Breast epithelium (tissue), 4 donors: ENCODE measurements around the gene CCDC172. TPM values are rescaled to one million over a fixed set of nuclear protein-coding genes. Genes with fewer than 3 reads are reported as not detected.
A peak's percentile ranks its signal among the peaks of the same experiment; 100 is the strongest.
"Not testable (repeated sequence)": the region's sequence is repeated elsewhere in the genome, so short reads cannot be mapped to it uniquely, and the experiment has no call there.

Experiments
- DNase-seq, 2 donors: peaks; one replicate each; pipeline ENCODE4 v3.0.0-alpha.2; 2019; ENCODE audit warnings: low spot score in 2 of 2
- H3K27ac ChIP-seq, 2 donors: fragments of 200-600 bp; sonication (generic) in 1 of 2; one replicate each; pipeline ENCODE4 v1.5.1; 2016 to 2019; ENCODE audit warnings: mild to moderate bottlenecking in 1 of 2
- H3K27me3 ChIP-seq, 2 donors: fragments of 200-600 bp; sonication (generic) in 1 of 2; one replicate each; pipeline versions ENCODE4 v1.5.1 to v1.6.0; 2017 to 2019; ENCODE audit warnings: control low read depth in 1 of 2, mild to moderate bottlenecking in 1 of 2
- H3K36me3 ChIP-seq: fragments of 200-600 bp; one replicate; pipeline ENCODE4 v1.5.1; 2019
- H3K4me1 ChIP-seq, 2 donors: fragments of 200-600 bp; sonication (generic); one replicate each; pipeline ENCODE4 v1.5.1; 2016 to 2019; ENCODE audit warnings: control low read depth in 1 of 2
- H3K4me3 ChIP-seq, 3 donors: fragments of 200-600 bp; sonication (generic); 1 replicate in 2 of 3; 2 replicates in 1 of 3; pipeline ENCODE4 v1.5.1; 2016 to 2019; ENCODE audit warnings: mild to moderate bottlenecking in 3 of 3, moderate library complexity in 2 of 3
- H3K9me3 ChIP-seq, 2 donors: fragments of 200-600 bp; sonication (generic) in 1 of 2; one replicate each; pipeline ENCODE4 v1.5.1; 2016 to 2019; ENCODE audit warnings: control low read depth in 1 of 2
- CTCF ChIP-seq, 3 donors: fragments of 450-650 bp; IDR thresholded peaks; one replicate each; pipeline ENCODE4 v1.5.1; 2016 to 2017; ENCODE audit warnings: antibody characterized with exemption in 3 of 3, mild to moderate bottlenecking in 3 of 3, moderate library complexity in 3 of 3
- POLR2A ChIP-seq: fragments of 450-650 bp; IDR thresholded peaks from one replicate; pipeline ENCODE4 v1.6.1; 2016; ENCODE audit warnings: antibody characterized with exemption, mild to moderate bottlenecking, moderate library complexity
- POLR2AphosphoS5 ChIP-seq, 3 donors: sonication (generic); formaldehyde crosslinking; IDR thresholded peaks; one replicate each; pipeline ENCODE4 v1.6.1; 2017; ENCODE audit warnings: antibody characterized with exemption in 3 of 3
- intact Hi-C: fragments of 100-400 bp; cut with DNase I; formaldehyde crosslinking; loops from one replicate; pipeline ENCODE4 v1.15.1; 2023; ENCODE audit warnings: low total_unique reads
- total RNA-seq, 3 donors: library from RNA; depleted of rRNA; stranded (reverse); fragments of >200 nt; gene quantifications; one replicate each; pipeline ENCODE4 v1.1.0, GENCODE V29; 2016

Gene CCDC172
- total RNA-seq, 3 donors from 2014 or later = not detected

GRCh38 chr10:116385994-116386809 is 62.0 kb downstream of the CCDC172 start:
- DNase-seq = no peak
- Histone ChIP-seq H3K4me1 (no peaks in the 10 kb centered on the region), H3K4me3 (no peak overlapping the region), H3K9me3 (no peaks in the 10 kb centered on the region), H3K27me3 (no peaks in the 10 kb centered on the region), H3K36me3 (no peaks in the 10 kb centered on the region), H3K27ac (no peak overlapping the region)
- intact Hi-C loops = no loop called here
- TF ChIP-seq CTCF (IDR thresholded peaks at IDR 0.05) = peak in 2 of 3 donors; percentile 52 to 62
- no peak for TF ChIP-seq POLR2AphosphoS5 (IDR thresholded peaks at IDR 0.05)

- H3K4me3 ChIP-seq, H3K27me3 ChIP-seq, DNase-seq, H3K4me1 ChIP-seq, intact Hi-C loops, H3K9me3 ChIP-seq, H3K27ac ChIP-seq, H3K36me3 ChIP-seq: not testable (repeated sequence)
These were observed 69.1 kb downstream of the CCDC172 start for GRCh38 chr10:116393246-116393831.

- no peaks in the 10 kb centered on the region for H3K4me1 ChIP-seq
These were observed 71.2 kb downstream of the CCDC172 start for GRCh38 chr10:116395223-116395985.

GRCh38 chr10:116398224-116398623 is 74.0 kb downstream of the CCDC172 start:
- no peaks in the 10 kb centered on the region for H3K4me1 ChIP-seq
- DNase-seq = no peak
- no peak overlapping the region for H3K4me3 ChIP-seq
- peaks cover 0 to 5% of the 10 kb centered on the region in 2 donors for H3K9me3 ChIP-seq
- H3K36me3 ChIP-seq = no peaks in the 10 kb centered on the region
- no peak for TF ChIP-seq POLR2A
- no peak for TF ChIP-seq CTCF (IDR thresholded peaks at IDR 0.05)
- TF ChIP-seq POLR2AphosphoS5 (IDR thresholded peaks at IDR 0.05) = no peak
- no peak overlapping the region for H3K27ac ChIP-seq
- intact Hi-C loops = no loop called here
- no peaks in the 10 kb centered on the region for H3K27me3 ChIP-seq

More at GRCh38 chr10:116395223-116395985, 71.2 kb downstream of the CCDC172 start:
- intact Hi-C loops = no loop called here
- Histone ChIP-seq H3K9me3 (peaks cover 0 to 5% of the 10 kb centered on the region in 2 donors), H3K4me3 (no peak overlapping the region), H3K36me3 (no peaks in the 10 kb centered on the region), H3K27ac (no peak overlapping the region), H3K27me3 (no peaks in the 10 kb centered on the region)
- no peak for DNase-seq
- TF ChIP-seq POLR2A (no peak), POLR2AphosphoS5 (IDR thresholded peaks at IDR 0.05) (no peak), CTCF (IDR thresholded peaks at IDR 0.05) (no peak)

- DNase-seq = no peak
- H3K36me3 ChIP-seq = no peaks in the 10 kb centered on the region
- TF ChIP-seq POLR2A = no peak
- no peaks in the 10 kb centered on the region for H3K27me3 ChIP-seq
- intact Hi-C loops = no loop called here
- H3K4me1 ChIP-seq = no peaks in the 10 kb centered on the region
- no peak overlapping the region for H3K27ac ChIP-seq
- no peak overlapping the region for H3K4me3 ChIP-seq
- no peaks in the 10 kb centered on the region for H3K9me3 ChIP-seq
These were observed 78.6 kb downstream of the CCDC172 start for GRCh38 chr10:116402858-116403257.

GRCh38 chr10:116403740-116404250 is 79.5 kb downstream of the CCDC172 start:
- Histone ChIP-seq H3K36me3 (no peaks in the 10 kb centered on the region), H3K4me1 (no peaks in the 10 kb centered on the region), H3K27ac (no peak overlapping the region), H3K27me3 (no peaks in the 10 kb centered on the region), H3K9me3 (no peaks in the 10 kb centered on the region), H3K4me3 (no peak overlapping the region)
- TF ChIP-seq CTCF (IDR thresholded peaks at IDR 0.05) (no peak), POLR2AphosphoS5 (IDR thresholded peaks at IDR 0.05) (no peak), POLR2A (no peak)
- intact Hi-C loops = no loop called here
- no peak for DNase-seq
